Stimulated activated CD4-positive, alpha-beta T cell treated with anti-CD3 and anti-CD28 coated beads, Interleukin-2, amount 100 ng/mL, for 4 hours (primary cell): ENCODE measurements around the gene SMIM28.
"Not testable (repeated sequence)": the region's sequence is repeated elsewhere in the genome, so short reads cannot be mapped to it uniquely, and the experiment has no call there.

ENCODE experiments used
- DNase-seq: peaks from one replicate; pipeline ENCODE4 v3.0.0-alpha.2; 2020; ENCODE audit warnings: low read depth

The SMIM28 gene

DNA sequence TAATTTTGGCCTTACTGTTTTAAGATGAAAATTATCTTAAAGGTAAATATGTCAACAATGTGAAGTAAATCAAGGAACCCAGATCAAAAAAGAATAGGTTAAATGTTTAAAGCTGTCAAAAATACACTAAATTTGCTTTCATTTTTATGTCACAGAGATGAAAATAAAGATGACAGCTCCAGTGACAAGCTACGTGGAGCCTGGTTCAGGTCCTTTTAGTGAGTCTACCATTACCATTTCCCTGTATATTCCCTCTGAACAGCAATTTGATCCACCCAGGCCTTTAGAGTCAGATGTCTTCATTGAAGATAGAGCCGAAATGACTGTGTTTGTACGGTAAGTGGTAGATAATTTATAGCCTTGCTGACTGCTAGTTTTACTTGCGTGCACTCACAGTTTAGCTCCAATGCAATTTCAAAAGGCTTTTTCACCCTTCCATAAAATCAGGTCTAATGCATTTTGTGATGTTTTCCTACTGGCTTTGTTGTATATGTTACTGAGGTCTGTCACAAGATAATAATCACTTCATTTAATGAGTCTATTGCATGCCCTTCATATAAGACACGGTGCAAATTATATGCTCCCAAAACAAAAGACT, 28.2 kb downstream of the SMIM28 start:
- DNase-seq: no peak

DNA sequence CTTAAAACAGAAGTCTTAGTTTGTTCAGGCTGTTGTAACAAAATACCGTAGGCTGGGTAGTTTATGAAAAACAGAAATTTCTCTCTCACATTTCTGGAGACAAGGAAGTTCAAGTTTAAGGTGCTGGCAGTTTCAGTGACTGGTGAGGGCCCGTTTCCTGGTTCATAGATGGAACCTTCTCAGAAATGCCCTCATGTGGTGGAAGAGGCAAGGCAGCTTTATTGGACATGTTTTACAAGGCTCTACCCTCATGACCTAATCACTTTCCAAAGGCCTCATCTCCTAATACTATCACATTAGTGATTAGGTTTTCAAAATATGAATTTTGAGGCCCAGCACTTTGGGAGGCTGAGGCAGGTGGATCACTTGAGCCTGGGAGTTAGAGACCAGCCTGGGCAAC, 28.7 kb downstream of the SMIM28 start:
- DNase-seq: no peak

DNA sequence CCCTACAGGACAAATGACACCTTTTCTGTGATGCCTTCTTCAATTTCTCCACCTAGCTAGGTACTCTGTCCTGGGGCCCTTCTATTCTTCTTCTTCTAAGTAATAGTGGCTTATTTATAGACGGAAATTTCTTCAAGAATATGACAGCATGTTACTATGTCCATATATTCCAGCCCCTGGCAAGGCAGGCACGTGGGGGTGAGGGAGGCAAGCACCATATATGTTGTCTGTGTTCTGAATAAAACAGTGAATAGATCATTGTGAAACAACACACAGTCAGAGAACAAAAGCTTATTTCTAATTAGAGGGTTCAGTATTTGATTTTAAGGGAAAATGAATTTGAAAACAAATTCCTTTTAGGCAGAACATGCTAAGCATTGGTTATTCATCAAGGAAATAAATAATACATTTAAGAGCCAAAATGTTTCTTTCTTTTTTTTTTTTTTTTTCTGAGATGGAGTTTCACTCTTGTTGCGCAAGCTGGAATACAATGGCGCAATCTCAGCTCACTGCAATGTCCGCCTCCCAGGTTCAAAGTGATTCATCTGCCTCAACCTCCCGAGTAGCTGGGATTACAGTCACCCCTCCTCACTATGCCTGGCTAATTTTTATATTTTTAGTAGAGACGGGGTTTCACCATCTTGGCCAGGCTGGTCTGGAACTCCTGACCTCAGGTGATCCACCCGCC, 32.5 kb downstream of the SMIM28 start:
- no peak for DNase-seq

DNA sequence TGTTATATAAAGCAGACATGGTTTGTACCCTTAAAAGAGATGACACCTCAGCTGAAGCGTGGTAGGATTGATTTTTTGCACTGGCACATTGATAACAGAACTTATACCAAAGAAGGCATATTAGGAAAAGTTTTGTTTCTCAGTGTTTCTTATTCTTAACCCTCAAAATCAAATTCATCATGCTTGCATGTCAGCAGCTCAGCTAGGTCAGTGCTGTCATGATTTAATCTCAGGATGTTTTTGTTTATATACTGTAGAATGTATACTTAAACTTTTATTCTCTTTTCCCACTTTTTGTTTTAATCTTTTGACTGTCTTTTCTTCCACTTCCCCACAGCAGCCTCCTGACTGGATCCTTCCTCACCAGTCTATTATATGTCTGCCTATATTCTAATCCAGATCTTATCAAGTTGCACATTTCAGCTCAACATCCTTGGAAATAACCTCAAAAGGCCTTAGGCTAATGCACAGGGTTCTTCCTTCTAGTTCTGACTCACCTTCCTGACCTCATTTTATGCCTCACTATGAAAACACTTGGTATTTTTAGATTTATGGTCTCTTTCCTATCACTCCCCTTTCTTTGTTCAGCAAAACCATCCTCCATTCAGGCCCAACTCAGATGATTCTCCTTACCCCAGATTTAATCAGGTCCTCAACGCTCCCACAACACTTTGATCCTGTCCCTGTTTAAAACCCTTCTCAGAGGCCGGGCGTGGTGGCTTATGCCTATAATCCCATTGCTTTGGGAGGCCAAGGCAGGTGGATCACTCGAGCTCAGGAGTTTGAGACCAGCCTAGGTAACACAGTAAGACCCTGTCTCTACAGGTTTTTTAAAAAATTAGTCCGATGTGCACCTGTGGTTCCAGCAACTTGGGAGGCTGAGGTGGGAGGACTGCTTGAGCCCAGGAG, 33.5 kb downstream of the SMIM28 start:
- no peak for DNase-seq

- no peak for DNase-seq
These were observed 37.4 kb downstream of the SMIM28 start for GRCh38 chr6:138415125-138415524.

- DNase-seq: no peak
These were observed 38.5 kb downstream of the SMIM28 start for GRCh38 chr6:138416206-138416605.

DNA sequence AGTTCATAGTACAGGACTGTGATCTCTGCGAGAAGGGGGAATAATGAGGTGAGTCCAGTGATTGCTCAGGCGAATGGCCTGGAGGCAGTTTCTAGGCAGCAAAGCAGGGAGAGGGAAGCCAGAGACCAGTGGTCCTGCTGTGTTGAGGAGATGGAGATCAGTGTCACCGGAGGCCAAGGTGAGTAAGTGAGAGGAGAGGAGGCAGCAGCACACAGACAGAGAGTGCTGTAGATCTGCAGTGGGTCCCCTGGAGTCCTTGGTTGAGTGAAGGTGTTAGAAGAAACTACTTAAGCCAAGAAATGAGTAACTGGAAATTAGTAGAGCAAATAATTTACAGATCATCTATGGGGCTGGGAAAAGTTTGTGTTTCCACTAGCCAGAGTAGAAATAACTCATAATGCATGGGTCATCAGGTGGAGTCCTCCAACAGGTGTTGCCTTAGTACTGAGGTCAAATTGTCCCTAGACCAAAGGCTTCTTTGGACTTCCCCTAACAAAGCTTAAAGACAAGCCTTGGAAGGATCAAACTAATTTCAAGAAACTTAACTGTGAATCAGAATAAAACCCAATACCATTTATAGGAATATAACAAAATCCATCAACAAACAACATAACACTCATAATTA, 39.9 kb downstream of the SMIM28 start:
- DNase-seq: no peak

DNA sequence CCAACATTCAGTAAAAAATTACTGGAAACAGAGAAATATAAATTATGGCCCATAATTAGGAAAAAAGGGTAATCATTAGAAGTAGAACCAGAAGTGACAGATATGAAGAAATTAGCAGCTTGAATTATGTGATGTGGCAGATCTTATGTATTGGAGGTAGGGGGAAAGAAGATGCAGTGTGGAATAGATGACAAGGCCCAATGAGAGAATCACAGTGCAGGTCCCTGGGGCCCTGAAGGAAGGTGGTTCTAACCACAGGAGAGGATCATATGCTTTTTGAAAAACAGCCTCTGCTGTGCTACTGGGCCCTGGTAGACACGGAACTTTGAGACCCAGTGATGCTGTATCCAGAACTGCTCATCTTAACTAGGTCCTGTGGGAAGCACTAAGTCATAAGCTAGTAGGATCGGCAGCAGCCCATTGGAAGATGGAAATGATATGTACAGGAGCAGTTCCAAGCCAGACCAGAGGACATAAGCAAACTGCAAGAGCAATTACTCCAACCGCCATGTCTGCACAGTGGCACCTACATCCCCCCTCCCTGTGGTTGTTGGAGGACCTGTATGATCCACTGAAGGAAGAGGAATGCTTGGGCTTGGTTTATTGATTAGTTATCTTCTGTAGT, 40.5 kb downstream of the SMIM28 start:
- no peak for DNase-seq

GRCh38 chr6:138419766-138420165, 42.1 kb downstream of the SMIM28 start:
- DNase-seq: no peak

GRCh38 chr6:138420356-138420755, 42.7 kb downstream of the SMIM28 start:
- DNase-seq: no peak

DNA sequence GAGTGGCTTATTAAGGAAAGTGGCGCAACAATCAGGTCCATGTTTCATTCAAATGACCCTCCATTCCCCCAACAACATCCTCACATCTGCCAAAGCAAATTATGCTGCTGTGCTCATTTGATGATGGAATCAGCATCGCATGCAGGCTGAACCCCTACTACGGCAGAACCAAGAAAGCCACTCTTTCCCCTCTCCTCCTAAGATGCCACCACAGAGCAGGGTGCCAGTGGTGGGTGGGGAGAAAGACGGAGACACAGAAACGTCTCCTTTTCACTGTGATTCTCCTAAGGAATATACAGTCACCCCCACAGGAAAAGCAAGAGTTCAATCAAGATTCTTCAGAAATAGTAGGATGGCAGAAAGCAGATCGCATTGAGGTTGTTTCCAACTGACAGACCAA, 43.4 kb downstream of the SMIM28 start:
- DNase-seq: no peak

DNA sequence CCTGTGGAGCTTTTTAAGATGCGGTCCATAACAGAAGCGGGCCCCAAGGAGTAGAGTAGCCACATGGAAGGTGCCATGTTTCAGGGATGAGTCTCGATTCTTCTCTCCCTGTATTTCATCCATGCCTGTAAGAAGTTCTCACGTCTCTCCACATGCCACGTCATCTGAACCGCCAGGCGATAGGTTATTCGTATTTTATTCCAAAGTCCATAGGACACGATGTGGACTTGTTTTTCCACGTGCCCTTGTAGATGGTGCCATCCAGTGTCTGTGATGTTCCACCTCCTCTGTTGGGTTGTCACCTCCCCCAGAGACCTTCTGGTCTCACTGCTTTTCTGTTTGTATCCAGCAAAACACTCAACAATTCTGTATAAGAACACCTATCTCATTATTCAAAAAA, 43.9 kb downstream of the SMIM28 start:
- DNase-seq: no peak

GRCh38 chr6:138422861-138423260, 45.2 kb downstream of the SMIM28 start:
- DNase-seq: no peak

GRCh38 chr6:138424004-138424904, 46.5 kb downstream of the SMIM28 start:
- DNase-seq: no peak

- not testable (repeated sequence) for DNase-seq
These were observed 47.6 kb downstream of the SMIM28 start for GRCh38 chr6:138425256-138425655.

DNA sequence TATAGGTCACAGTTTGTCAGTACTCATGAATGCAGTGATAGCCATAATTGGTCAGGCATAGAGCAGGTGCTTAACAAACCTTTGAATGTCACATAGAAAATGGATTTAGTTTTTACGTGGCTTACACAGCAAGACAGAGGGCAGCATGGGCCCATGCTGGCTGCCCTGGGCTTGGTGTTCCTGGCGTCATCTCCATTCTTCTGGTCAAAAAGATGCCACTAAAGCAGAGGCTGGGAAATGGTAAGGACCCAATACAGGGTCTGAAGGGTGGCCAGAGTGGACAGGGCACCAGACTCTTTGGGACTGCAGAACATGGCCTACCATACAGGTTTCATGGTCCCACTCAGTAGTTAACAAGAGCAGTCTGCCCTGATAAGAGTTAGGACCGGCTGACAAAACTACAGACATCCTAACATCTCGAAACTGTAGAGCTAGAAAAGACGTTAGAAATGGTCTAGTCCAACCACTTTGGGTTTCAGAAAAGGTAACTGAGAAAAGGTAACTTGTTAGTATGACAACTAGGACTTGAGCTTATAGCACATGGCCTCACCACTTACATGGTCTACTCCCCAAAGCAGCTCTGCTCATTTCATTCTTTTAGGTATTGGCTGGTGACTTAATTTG, 48.9 kb downstream of the SMIM28 start:
- no peak for DNase-seq

DNA sequence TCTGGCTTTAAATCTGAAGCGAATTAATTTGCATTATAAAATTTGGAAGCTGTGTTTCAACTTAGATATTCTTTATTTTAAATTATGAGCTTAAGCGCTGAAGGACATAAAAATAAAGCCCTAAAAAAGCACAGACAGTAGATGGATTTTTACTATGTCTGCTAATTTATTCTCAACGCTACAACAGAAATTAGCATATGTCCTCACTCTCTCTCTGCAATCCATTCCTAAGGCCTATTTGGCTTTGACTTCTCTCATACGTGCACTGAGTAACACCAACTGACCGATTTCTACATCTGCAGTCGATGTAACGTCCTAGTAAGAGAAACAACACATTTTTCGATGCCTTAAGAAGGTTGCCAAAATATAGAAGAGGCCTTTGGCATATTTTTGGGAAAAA, 50.0 kb downstream of the SMIM28 start:
- DNase-seq: no peak

- no peak for DNase-seq
These were observed 51.4 kb downstream of the SMIM28 start for GRCh38 chr6:138428944-138429598.

DNA sequence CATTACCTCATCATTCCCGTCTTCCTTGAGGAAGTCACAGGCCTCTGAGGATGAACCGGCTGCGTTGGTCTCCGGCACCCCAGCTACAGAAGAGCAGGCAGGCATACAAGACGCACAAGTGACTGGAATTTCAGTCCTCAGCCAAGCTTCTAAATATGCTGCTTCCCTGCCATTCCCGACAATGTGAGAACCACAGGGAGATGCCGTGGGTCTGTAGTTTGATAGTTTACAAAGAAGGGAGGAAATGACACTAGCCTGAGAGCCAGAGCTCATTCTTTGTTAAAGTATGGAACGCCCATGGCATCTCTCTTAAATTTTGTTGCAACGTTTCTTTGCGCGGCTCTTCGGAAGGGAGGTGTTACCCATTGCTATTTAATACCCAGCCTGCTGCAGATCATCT, 52.1 kb downstream of the SMIM28 start:
- no peak for DNase-seq
